Measurements from ENCODE around the gene CAND1. TPM values are rescaled to one million over a fixed set of nuclear protein-coding genes. Genes with fewer than 3 reads are reported as not detected.

CAND1 gene
- total RNA-seq, 1 experiment from 2014 or later: 160 TPM

- TF ChIP-seq CTCF (IDR thresholded peaks at IDR 0.05; ENCODE audit: unreplicated experiment): no peak
- no peak for DNase-seq (ENCODE audit: unreplicated experiment)
- intact Hi-C loops (cut with micrococcal nuclease): no loop called here
- no peak overlapping the region for H3K4me3 Mint-ChIP-seq (ENCODE audit: unreplicated experiment)
- POLR2A ChIA-PET: interaction anchor here (0.7 to 1.4 kb wide), 3 partner anchors 9 to 13 kb away, joined by 3 to 4 read pairs (median 3); no protein-coding TSS in a partner anchor
- no peaks in the 10 kb centered on the region for H3K4me1 Mint-ChIP-seq (ENCODE audit: insufficient read depth, unreplicated experiment)
- H3K36me3 Mint-ChIP-seq (ENCODE audit: insufficient read depth, unreplicated experiment): peaks cover 81% of the 10 kb centered on the region
- H3K27me3 Mint-ChIP-seq (ENCODE audit: insufficient read depth, unreplicated experiment): no peaks in the 10 kb centered on the region
- no peak overlapping the region for H3K27ac Mint-ChIP-seq (ENCODE audit: low read depth, unreplicated experiment)
- no TSS peak for BruUV-seq (replicated peaks)
- CTCF ChIA-PET: no interaction called here
- no peaks in the 10 kb centered on the region for H3K9me3 Mint-ChIP-seq (ENCODE audit: unreplicated experiment)
Observed at GRCh38 chr12:67306712-67307111, 37.6 kb downstream of the CAND1 start.

- no peak overlapping the region for H3K27ac Mint-ChIP-seq (ENCODE audit: low read depth, unreplicated experiment)
- no peak overlapping the region for H3K4me3 Mint-ChIP-seq (ENCODE audit: unreplicated experiment)
- no TSS peak for BruUV-seq (replicated peaks)
- no peaks in the 10 kb centered on the region for H3K27me3 Mint-ChIP-seq (ENCODE audit: insufficient read depth, unreplicated experiment)
- CTCF ChIA-PET: interaction anchor here (1.1 to 1.2 kb wide), 2 partner anchors 8 to 10 kb away, joined by 3 read pairs; no protein-coding TSS in a partner anchor
- POLR2A ChIA-PET: interaction anchor here (1.1 to 1.6 kb wide), 3 partner anchors 9 to 46 kb away, joined by 3 to 4 read pairs (median 4); partner anchors contain the start of gene CAND1
- DNase-seq (ENCODE audit: unreplicated experiment): no peak
- H3K4me1 Mint-ChIP-seq (ENCODE audit: insufficient read depth, unreplicated experiment): no peaks in the 10 kb centered on the region
- H3K9me3 Mint-ChIP-seq (ENCODE audit: unreplicated experiment): no peaks in the 10 kb centered on the region
- peaks cover 90% of the 10 kb centered on the region for H3K36me3 Mint-ChIP-seq (ENCODE audit: insufficient read depth, unreplicated experiment)
- intact Hi-C loops (cut with micrococcal nuclease): no loop called here
- no peak for TF ChIP-seq CTCF (IDR thresholded peaks at IDR 0.05; ENCODE audit: unreplicated experiment)
Observed at GRCh38 chr12:67315661-67316060, 46.5 kb downstream of the CAND1 start.

- Mint-ChIP-seq H3K36me3 (ENCODE audit: insufficient read depth, unreplicated experiment) (peaks cover 76% of the 10 kb centered on the region), H3K27me3 (ENCODE audit: insufficient read depth, unreplicated experiment) (no peaks in the 10 kb centered on the region), H3K4me3 (ENCODE audit: unreplicated experiment) (no peak overlapping the region), H3K27ac (ENCODE audit: low read depth, unreplicated experiment) (no peak overlapping the region), H3K9me3 (ENCODE audit: unreplicated experiment) (no peaks in the 10 kb centered on the region), H3K4me1 (ENCODE audit: insufficient read depth, unreplicated experiment) (no peaks in the 10 kb centered on the region)
- ChIA-PET POLR2A (interaction anchor here (0.5 to 1.5 kb wide), 5 partner anchors 9 to 630 kb away, joined by 3 to 6 read pairs (median 3); no protein-coding TSS in a partner anchor), CTCF (interaction anchor here (0.6 to 1.3 kb wide), 4 partner anchors 11 to 976 kb away, joined by 3 to 5 read pairs (median 4); no protein-coding TSS in a partner anchor)
- intact Hi-C loops (cut with micrococcal nuclease): no loop called here
- TF ChIP-seq CTCF (IDR thresholded peaks at IDR 0.05; ENCODE audit: unreplicated experiment): no peak
- DNase-seq (ENCODE audit: unreplicated experiment): no peak
- BruUV-seq (replicated peaks): no TSS peak
Observed at GRCh38 chr12:67318786-67319185, 49.6 kb downstream of the CAND1 start.

GRCh38 chr12:67319936-67320335 lies 50.8 kb downstream of the CAND1 start:
- no peaks in the 10 kb centered on the region for H3K27me3 Mint-ChIP-seq (ENCODE audit: insufficient read depth, unreplicated experiment)
- intact Hi-C loops (cut with micrococcal nuclease): no loop called here
- DNase-seq (ENCODE audit: unreplicated experiment): no peak
- TF ChIP-seq CTCF (IDR thresholded peaks at IDR 0.05; ENCODE audit: unreplicated experiment): no peak
- H3K4me1 Mint-ChIP-seq (ENCODE audit: insufficient read depth, unreplicated experiment): no peaks in the 10 kb centered on the region
- H3K4me3 Mint-ChIP-seq (ENCODE audit: unreplicated experiment): no peak overlapping the region
- POLR2A ChIA-PET: interaction anchor here (0.7 to 1.4 kb wide), 3 partner anchors 14 to 17 kb away, joined by 3 to 4 read pairs (median 3); no protein-coding TSS in a partner anchor
- no peak overlapping the region for H3K27ac Mint-ChIP-seq (ENCODE audit: low read depth, unreplicated experiment)
- H3K9me3 Mint-ChIP-seq (ENCODE audit: unreplicated experiment): no peaks in the 10 kb centered on the region
- CTCF ChIA-PET: no interaction called here
- BruUV-seq (replicated peaks): no TSS peak
- peaks cover 64% of the 10 kb centered on the region for H3K36me3 Mint-ChIP-seq (ENCODE audit: insufficient read depth, unreplicated experiment)
